ENCODE data around the gene MOXD1.
A peak's percentile ranks its signal among the peaks of the same experiment; 100 is the strongest.

The MOXD1 gene

GRCh38 chr6:132400883-132401617 lies at the start of gene MOXD1:
TSS of gene MOXD1 (minus strand) at chr6:132401475. CDS start at chr6:132401426, 49 bp downstream.
- no peak for DNase-seq

- no peak for DNase-seq
Measured at GRCh38 chr6:132446855-132447241, 45.6 kb upstream of the MOXD1 start.

GRCh38 chr6:132446141-132446854 lies 45.0 kb upstream of the MOXD1 start:
- no peak for DNase-seq

- DNase-seq = no peak
Measured at GRCh38 chr6:132445201-132445951, 44.1 kb upstream of the MOXD1 start.

- no peak for DNase-seq
Measured at GRCh38 chr6:132443206-132443605, 41.9 kb upstream of the MOXD1 start.

GRCh38 chr6:132430110-132430509 lies 28.8 kb upstream of the MOXD1 start:
- DNase-seq = no peak

GRCh38 chr6:132425176-132425575 lies 23.9 kb upstream of the MOXD1 start:
- no peak for DNase-seq

GRCh38 chr6:132423839-132424238 lies 22.6 kb upstream of the MOXD1 start:
- no peak for DNase-seq

- no peak for DNase-seq
Measured at GRCh38 chr6:132418235-132418965, 17.1 kb upstream of the MOXD1 start.

- DNase-seq = no peak
Measured at GRCh38 chr6:132414761-132415160, 13.5 kb upstream of the MOXD1 start.

- no peak for DNase-seq
Measured at GRCh38 chr6:132414322-132414721, 13.0 kb upstream of the MOXD1 start.

- DNase-seq = no peak
Measured at GRCh38 chr6:132413499-132413802, 12.2 kb upstream of the MOXD1 start.

- no peak for DNase-seq
Measured at GRCh38 chr6:132412656-132413498, 11.6 kb upstream of the MOXD1 start.

GRCh38 chr6:132411296-132411695 lies 10.0 kb upstream of the MOXD1 start:
- no peak for DNase-seq

- DNase-seq = peak; percentile 65
Measured at GRCh38 chr6:132410830-132411229, 9.6 kb upstream of the MOXD1 start.

GRCh38 chr6:132405143-132405915 lies 4.1 kb upstream of the MOXD1 start:
- DNase-seq = no peak

- DNase-seq = no peak
Measured at GRCh38 chr6:132404736-132405135, 3.5 kb upstream of the MOXD1 start.

- no peak for DNase-seq
Measured at GRCh38 chr6:132404330-132404729, 3.1 kb upstream of the MOXD1 start.

- DNase-seq = no peak
Measured at GRCh38 chr6:132401618-132402285, 477 bp upstream of the MOXD1 start.

- DNase-seq = no peak
Measured at GRCh38 chr6:132400555-132400882, 756 bp downstream of the MOXD1 start.

Measured in inflammatory macrophage treated with lipopolysaccharide for 4 hours (primary cell).